WTC11 (cell line): Measurements from ENCODE around the gene GFPT1. TPM values are rescaled to one million over a fixed set of nuclear protein-coding genes. Genes with fewer than 3 reads are reported as not detected.

Experiments used
- ATAC-seq: fragments of 200-7000 bp; cut with Tn5 transposase; 2 replicates; pipeline ENCODE4 v1.10.0; 2021; ENCODE audit warnings: mild to moderate bottlenecking, moderate library complexity
- CTCF ChIA-PET: fragments of 300-600 bp; sonication (Branson Sonifier 250); formaldehyde crosslinking; loops from one replicate; lab custom pipeline; 2021; ENCODE audit warnings: antibody characterized with exemption; lab: Charles Lee
- POLR2A ChIA-PET: fragments of 350-600 bp; sonication (Branson Sonifier 250); formaldehyde crosslinking; loops from one replicate; lab custom pipeline; 2021; ENCODE audit warnings: antibody characterized with exemption; lab: Charles Lee
- DNase-seq: peaks from one replicate; pipeline ENCODE4 v3.0.0; 2021; ENCODE audit warnings: low spot score
- H3K27ac Mint-ChIP-seq: 2 replicates; pipeline ENCODE4 v1.8.0; 2021; ENCODE audit warnings: mixed read lengths
- H3K27me3 Mint-ChIP-seq: 2 replicates; pipeline ENCODE4 v1.8.0; 2021; ENCODE audit warnings: low read depth, mild to moderate bottlenecking, moderate library complexity, mixed read lengths
- H3K36me3 Mint-ChIP-seq: 2 replicates; pipeline ENCODE4 v1.8.0; 2021; ENCODE audit warnings: mixed read lengths
- H3K4me1 Mint-ChIP-seq: 2 replicates; pipeline ENCODE4 v1.8.0; 2022; ENCODE audit warnings: mixed read lengths
- H3K4me3 Mint-ChIP-seq: 2 replicates; pipeline ENCODE4 v1.8.0; 2021; ENCODE audit warnings: mild to moderate bottlenecking, moderate library complexity, mixed read lengths
- H3K9me3 Mint-ChIP-seq: 2 replicates; pipeline ENCODE4 v1.8.0; 2021; ENCODE audit warnings: mixed read lengths
- AFF4 ChIP-seq: sonication (generic); formaldehyde crosslinking; IDR thresholded peaks from 2 replicates; pipeline ENCODE4 v1.8.1; 2023; ENCODE audit warnings: mild to moderate bottlenecking, missing genetic modification reagents, borderline replicate concordance
- ARID4B ChIP-seq: sonication (generic); formaldehyde crosslinking; IDR thresholded peaks from 2 replicates; pipeline ENCODE4 v1.8.0; 2023; ENCODE audit warnings: missing genetic modification reagents, mild to moderate bottlenecking, borderline replicate concordance
- CBFB ChIP-seq: sonication (generic); formaldehyde crosslinking; IDR thresholded peaks from 2 replicates; pipeline ENCODE4 v1.8.1; 2022; ENCODE audit warnings: mild to moderate bottlenecking, low read depth, missing genetic modification reagents
- CDX4 ChIP-seq: fragments of 250-450 bp; sonication (Bioruptor Pico); IDR thresholded peaks from 2 replicates; pipeline ENCODE4 v1.9.0; 2021; ENCODE audit warnings: moderate library complexity, mild to moderate bottlenecking, inconsistent platforms, borderline replicate concordance
- ELF4 ChIP-seq: sonication (generic); formaldehyde crosslinking; IDR thresholded peaks from 2 replicates; pipeline ENCODE4 v1.8.1; 2022; ENCODE audit warnings: low read depth, mild to moderate bottlenecking, moderate library complexity, missing genetic modification reagents
- EMX1 ChIP-seq: fragments of 250-450 bp; sonication (Bioruptor Pico); IDR thresholded peaks from 2 replicates; pipeline ENCODE4 v1.8.0; 2021; ENCODE audit warnings: mild to moderate bottlenecking
- ERG ChIP-seq: fragments of 250-450 bp; sonication (Bioruptor Pico); IDR thresholded peaks from 2 replicates; pipeline ENCODE4 v1.8.0; 2021; ENCODE audit warnings: mild to moderate bottlenecking
- ESRRA ChIP-seq: sonication (generic); formaldehyde crosslinking; IDR thresholded peaks from 2 replicates; pipeline ENCODE4 v1.8.1; 2022; ENCODE audit warnings: mild to moderate bottlenecking, missing genetic modification reagents, borderline replicate concordance
- GABPB1 ChIP-seq: sonication (generic); formaldehyde crosslinking; IDR thresholded peaks from 2 replicates; pipeline ENCODE4 v1.8.1; 2023; ENCODE audit warnings: mild to moderate bottlenecking, missing genetic modification reagents
- GRHL2 ChIP-seq: fragments of 250-450 bp; sonication (Bioruptor Pico); IDR thresholded peaks from 2 replicates; pipeline ENCODE4 v1.8.0; 2022; ENCODE audit warnings: mild to moderate bottlenecking, moderate library complexity; ENCODE audit not compliant: insufficient replicate concordance, severe bottlenecking
- HMGA2 ChIP-seq: fragments of 250-450 bp; sonication (Bioruptor Pico); IDR thresholded peaks from 2 replicates; pipeline ENCODE4 v1.4.0; 2021; ENCODE audit warnings: mild to moderate bottlenecking, moderate library complexity
- KAT7 ChIP-seq: sonication (generic); formaldehyde crosslinking; IDR thresholded peaks from 2 replicates; pipeline ENCODE4 v1.8.1; 2023; ENCODE audit warnings: missing genetic modification reagents, mild to moderate bottlenecking, borderline replicate concordance
- MAX ChIP-seq: sonication (generic); formaldehyde crosslinking; IDR thresholded peaks from 2 replicates; pipeline ENCODE4 v1.8.0; 2022; ENCODE audit warnings: mild to moderate bottlenecking, missing genetic modification reagents
- MLX ChIP-seq: sonication (generic); formaldehyde crosslinking; IDR thresholded peaks from 2 replicates; pipeline ENCODE4 v1.8.1; 2023; ENCODE audit warnings: mild to moderate bottlenecking, missing genetic modification reagents, moderate library complexity
- MYBL2 ChIP-seq: sonication (generic); formaldehyde crosslinking; IDR thresholded peaks from 2 replicates; pipeline ENCODE4 v1.8.1; 2023; ENCODE audit warnings: mild to moderate bottlenecking, moderate library complexity, missing genetic modification reagents
- PRRX2 ChIP-seq: fragments of 250-450 bp; sonication (Bioruptor Pico); IDR thresholded peaks from 2 replicates; pipeline ENCODE4 v1.8.0; 2021; ENCODE audit warnings: mild to moderate bottlenecking
- RELA ChIP-seq: sonication (generic); formaldehyde crosslinking; IDR thresholded peaks from 2 replicates; pipeline ENCODE4 v1.8.1; 2022; ENCODE audit warnings: missing genetic modification reagents, mild to moderate bottlenecking, borderline replicate concordance
- RORB ChIP-seq: fragments of 250-450 bp; sonication (Bioruptor Pico); IDR thresholded peaks from 2 replicates; pipeline ENCODE4 v1.9.0; 2021; ENCODE audit warnings: mild to moderate bottlenecking
- SOX15 ChIP-seq: fragments of 250-450 bp; sonication (Bioruptor Pico); IDR thresholded peaks from 2 replicates; pipeline ENCODE4 v1.9.0; 2021; ENCODE audit warnings: mild to moderate bottlenecking
- ZNF423 ChIP-seq: fragments of 250-450 bp; sonication (Bioruptor Pico); IDR thresholded peaks from 2 replicates; pipeline ENCODE4 v2.1.2; 2022; ENCODE audit warnings: mild to moderate bottlenecking, moderate library complexity
- ZNF671 ChIP-seq: fragments of 250-450 bp; sonication (Bioruptor Pico); IDR thresholded peaks from 2 replicates; pipeline ENCODE4 v1.8.0; 2021; ENCODE audit warnings: mild to moderate bottlenecking
- ZSCAN18 ChIP-seq: fragments of 250-450 bp; sonication (Bioruptor Pico); IDR thresholded peaks from 2 replicates; pipeline ENCODE4 v2.1.2; 2022; ENCODE audit warnings: mild to moderate bottlenecking, moderate library complexity
- total RNA-seq: library from RNA; stranded (reverse); gene quantifications from 3 replicates; pipeline ENCODE4 v1.2.3, GENCODE V29; 2021

The GFPT1 gene
- total RNA-seq, 1 experiment from 2014 or later, result 65.5 TPM

GRCh38 chr2:69298862-69299261, 88.2 kb downstream of the GFPT1 start:
- Mint-ChIP-seq H3K36me3 (peaks cover 2% of the 10 kb centered on the region; the same call in 1 of the 2 replicates), H3K27me3 (peaks cover 11% of the 10 kb centered on the region), H3K27ac (no peak overlapping the region), H3K4me1 (no peaks in the 10 kb centered on the region), H3K9me3 (peaks cover 6% of the 10 kb centered on the region), H3K4me3 (no peak overlapping the region)
- ChIA-PET CTCF (interaction anchor here (1.0 to 1.3 kb wide), 3 partner anchors 8 to 426 kb away, joined by 3 to 5 read pairs (median 3); no protein-coding TSS in a partner anchor), POLR2A (no interaction called here)
- TF ChIP-seq ERG, result no peak
- TF ChIP-seq CBFB (CRISPR knock-in tag), result no peak
- no peak for TF ChIP-seq RORB (CRISPR knock-in tag)
- no peak for TF ChIP-seq ZNF423 (CRISPR knock-in tag)
- no peak for TF ChIP-seq HMGA2 (CRISPR knock-in tag)
- no peak for TF ChIP-seq AFF4 (CRISPR knock-in tag)
- TF ChIP-seq RELA (CRISPR knock-in tag), result no peak
- no peak for TF ChIP-seq MLX (CRISPR knock-in tag)
- TF ChIP-seq ZNF671, result no peak
- TF ChIP-seq GABPB1, result no peak
- no peak for TF ChIP-seq EMX1
- TF ChIP-seq CDX4, result no peak
- no peak for TF ChIP-seq ZSCAN18 (CRISPR knock-in tag)
- TF ChIP-seq PRRX2, result no peak
- TF ChIP-seq MYBL2, result no peak
- DNase-seq, result no peak
- ATAC-seq, result no peak

GRCh38 chr2:69298261-69298660, 88.8 kb downstream of the GFPT1 start:
- Mint-ChIP-seq H3K9me3 (peaks cover 3% of the 10 kb centered on the region; the same call in 1 of the 2 replicates), H3K4me3 (no peak overlapping the region), H3K27me3 (peaks cover 5% of the 10 kb centered on the region), H3K4me1 (no peaks in the 10 kb centered on the region), H3K27ac (no peak overlapping the region), H3K36me3 (peaks cover 2% of the 10 kb centered on the region; the same call in 1 of the 2 replicates)
- CTCF ChIA-PET, result interaction anchor here (1.0 to 1.3 kb wide), 2 partner anchors 9 to 427 kb away, joined by 3 to 5 read pairs; no protein-coding TSS in a partner anchor
- DNase-seq, result no peak
- ATAC-seq, result no peak
- TF ChIP-seq ELF4 (no peak), ZNF423 (CRISPR knock-in tag) (no peak), SOX15 (CRISPR knock-in tag) (no peak), ESRRA (CRISPR knock-in tag) (no peak), MLX (CRISPR knock-in tag) (no peak), MAX (CRISPR knock-in tag) (no peak), GRHL2 (CRISPR knock-in tag) (no peak), ARID4B (CRISPR knock-in tag) (no peak), KAT7 (CRISPR knock-in tag) (no peak)
- TF ChIP-seq, all 79 proteins: peak for 0
- POLR2A ChIA-PET, result no interaction called here
